SHP77 treated with DMSO at 0.1 percent for 48 hours (cell line): ENCODE measurements around the gene S100PBP.

ENCODE experiments used
- DNase-seq: peaks from one replicate; lab custom pipeline; 2025; lab: John Stamatoyannopoulos, UW

S100PBP gene

GRCh38 chr1:32887623-32888022 lies 70.2 kb downstream of the S100PBP start:
- DNase-seq = no peak

GRCh38 chr1:32888134-32888533 lies 70.7 kb downstream of the S100PBP start:
- no peak for DNase-seq

- no peak for DNase-seq
Observed at GRCh38 chr1:32888677-32889420, 71.4 kb downstream of the S100PBP start.

- no peak for DNase-seq
Observed at GRCh38 chr1:32889731-32890278, 72.4 kb downstream of the S100PBP start.

GRCh38 chr1:32890516-32891240 lies 73.2 kb downstream of the S100PBP start:
- no peak for DNase-seq

GRCh38 chr1:32891241-32891570 lies 73.8 kb downstream of the S100PBP start:
- no peak for DNase-seq

GRCh38 chr1:32891630-32892029 lies 74.2 kb downstream of the S100PBP start:
- no peak for DNase-seq

GRCh38 chr1:32892368-32893197 lies 75.1 kb downstream of the S100PBP start:
- no peak for DNase-seq

- no peak for DNase-seq
Observed at GRCh38 chr1:32893198-32894018, 76.0 kb downstream of the S100PBP start.

- no peak for DNase-seq
Observed at GRCh38 chr1:32894019-32894600, 76.7 kb downstream of the S100PBP start.

GRCh38 chr1:32894681-32895080 lies 77.2 kb downstream of the S100PBP start:
- no peak for DNase-seq

- DNase-seq = no peak
Observed at GRCh38 chr1:32895325-32896215, 78.1 kb downstream of the S100PBP start.

GRCh38 chr1:32896451-32896850 lies 79.0 kb downstream of the S100PBP start:
- DNase-seq = no peak

- no peak for DNase-seq
Observed at GRCh38 chr1:32897082-32898049, 79.9 kb downstream of the S100PBP start.

GRCh38 chr1:32898056-32898455 lies 80.6 kb downstream of the S100PBP start:
- DNase-seq = no peak

- DNase-seq = no peak
Observed at GRCh38 chr1:32898958-32899357, 81.5 kb downstream of the S100PBP start.

- no peak for DNase-seq
Observed at GRCh38 chr1:32899586-32900296, 82.3 kb downstream of the S100PBP start.

- DNase-seq = no peak
Observed at GRCh38 chr1:32900371-32900955, 83.0 kb downstream of the S100PBP start.
